Measurements from ENCODE around the gene GARIN3.

Gene GARIN3

DNA sequence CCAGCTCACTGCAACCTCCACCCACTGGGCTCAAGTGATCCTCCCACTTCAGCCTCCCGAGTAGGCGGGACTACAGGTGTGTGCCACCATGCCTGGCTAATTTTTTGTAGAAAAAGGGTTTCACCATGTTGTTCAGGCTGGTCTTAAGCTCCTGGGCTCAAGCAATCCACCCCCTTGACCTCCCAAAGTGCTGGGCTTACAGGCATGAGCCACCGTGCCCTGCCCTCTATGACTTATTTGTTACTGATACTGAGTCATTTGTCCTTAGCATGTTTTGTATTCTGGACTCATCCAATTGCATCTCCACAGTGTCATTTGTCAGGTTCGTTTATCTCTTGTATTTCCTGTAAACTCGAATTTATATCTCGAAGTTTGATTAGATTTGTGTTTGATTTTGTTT lies 11.9 kb upstream of the GARIN3 start:
- H3K79me1 ChIP-seq (ENCODE audit: low read length): no peaks in the 10 kb centered on the region
- H2AK5ac ChIP-seq (ENCODE audit: low read length): no peak overlapping the region
- H2BK120ac ChIP-seq (ENCODE audit: insufficient read depth, low read length, poor library complexity): no peak overlapping the region
- no peaks in the 10 kb centered on the region for H3K4me1 ChIP-seq (ENCODE audit: control insufficient read depth in 1 of 2, insufficient read depth in 2 of 2, low read length in 2 of 2)
- no peak overlapping the region for H3K9ac ChIP-seq (ENCODE audit: low read length)
- no peaks in the 10 kb centered on the region for H3K9me3 ChIP-seq (ENCODE audit: insufficient read depth, low read depth, low read length)
- H3K36me3 ChIP-seq (ENCODE audit: control insufficient read depth in 1 of 2, insufficient read depth in 2 of 2, low read length in 2 of 2): no peaks in the 10 kb centered on the region
- H3K14ac ChIP-seq (ENCODE audit: low read length): no peak overlapping the region
- no peaks in the 10 kb centered on the region for H3K79me2 ChIP-seq (ENCODE audit: control insufficient read depth, insufficient read depth, low read length, poor library complexity)
- no peak overlapping the region for H3K23ac ChIP-seq (ENCODE audit: low read length)
- H2BK5ac ChIP-seq (ENCODE audit: low read depth, low read length, poor library complexity): no peak overlapping the region
- H3K27me3 ChIP-seq (ENCODE audit: insufficient read depth, low read length): no peaks in the 10 kb centered on the region
- no peak overlapping the region for H3K27ac ChIP-seq (ENCODE audit: low read depth, low read length)
- H4K12ac ChIP-seq (ENCODE audit: low read depth, low read length): no peak overlapping the region
- H2BK12ac ChIP-seq (ENCODE audit: low read length): no peak overlapping the region
- no peak overlapping the region for H3K4ac ChIP-seq (ENCODE audit: low read depth, low read length)
- no peak overlapping the region for H4K8ac ChIP-seq (ENCODE audit: low read depth, low read length)
- no peak overlapping the region for H3K18ac ChIP-seq (ENCODE audit: low read length)
- no peak overlapping the region for H4K91ac ChIP-seq (ENCODE audit: low read depth, low read length)
- no peak for DNase-seq
- no peak overlapping the region for H3K4me3 ChIP-seq (ENCODE audit: low read depth, low read length)
- no peak overlapping the region for H3K4me2 ChIP-seq (ENCODE audit: low read length)
- no CpG with 5 or more reads among the region's 6 CpGs for WGBS (ENCODE audit: extremely low coverage, insufficient coverage, insufficient read length)
- no peak overlapping the region for H2AFZ ChIP-seq (ENCODE audit: insufficient read depth, low read length, poor library complexity)

- H3K4me1 ChIP-seq (ENCODE audit: control insufficient read depth in 1 of 2, insufficient read depth in 2 of 2, low read length in 2 of 2): no peaks in the 10 kb centered on the region
- no peak overlapping the region for H3K4me3 ChIP-seq (ENCODE audit: low read depth, low read length)
- no peaks in the 10 kb centered on the region for H3K27me3 ChIP-seq (ENCODE audit: insufficient read depth, low read length)
- DNase-seq: no peak
- H3K9me3 ChIP-seq (ENCODE audit: insufficient read depth, low read depth, low read length): no peaks in the 10 kb centered on the region
- no peaks in the 10 kb centered on the region for H3K36me3 ChIP-seq (ENCODE audit: control insufficient read depth in 1 of 2, insufficient read depth in 2 of 2, low read length in 2 of 2)
- H4K12ac ChIP-seq (ENCODE audit: low read depth, low read length): no peak overlapping the region
- H4K91ac ChIP-seq (ENCODE audit: low read depth, low read length): no peak overlapping the region
- no peak overlapping the region for H3K4ac ChIP-seq (ENCODE audit: low read depth, low read length)
- H2BK120ac ChIP-seq (ENCODE audit: insufficient read depth, low read length, poor library complexity): no peak overlapping the region
- H3K23ac ChIP-seq (ENCODE audit: low read length): no peak overlapping the region
- no peak overlapping the region for H2BK5ac ChIP-seq (ENCODE audit: low read depth, low read length, poor library complexity)
- H4K8ac ChIP-seq (ENCODE audit: low read depth, low read length): no peak overlapping the region
- H3K4me2 ChIP-seq (ENCODE audit: low read length): no peak overlapping the region
- no peak overlapping the region for H3K14ac ChIP-seq (ENCODE audit: low read length)
- H3K79me1 ChIP-seq (ENCODE audit: low read length): no peaks in the 10 kb centered on the region
- H3K18ac ChIP-seq (ENCODE audit: low read length): no peak overlapping the region
- no peak overlapping the region for H3K27ac ChIP-seq (ENCODE audit: low read depth, low read length)
- no CpG with 5 or more reads among the region's 8 CpGs for WGBS (ENCODE audit: extremely low coverage, insufficient coverage, insufficient read length)
- no peak overlapping the region for H2AFZ ChIP-seq (ENCODE audit: insufficient read depth, low read length, poor library complexity)
- H3K79me2 ChIP-seq (ENCODE audit: control insufficient read depth, insufficient read depth, low read length, poor library complexity): no peaks in the 10 kb centered on the region
- no peak overlapping the region for H2BK12ac ChIP-seq (ENCODE audit: low read length)
- no peak overlapping the region for H2AK5ac ChIP-seq (ENCODE audit: low read length)
- no peak overlapping the region for H3K9ac ChIP-seq (ENCODE audit: low read length)
Measured at GRCh38 chr5:157175071-157175612, 9.1 kb upstream of the GARIN3 start.

DNA sequence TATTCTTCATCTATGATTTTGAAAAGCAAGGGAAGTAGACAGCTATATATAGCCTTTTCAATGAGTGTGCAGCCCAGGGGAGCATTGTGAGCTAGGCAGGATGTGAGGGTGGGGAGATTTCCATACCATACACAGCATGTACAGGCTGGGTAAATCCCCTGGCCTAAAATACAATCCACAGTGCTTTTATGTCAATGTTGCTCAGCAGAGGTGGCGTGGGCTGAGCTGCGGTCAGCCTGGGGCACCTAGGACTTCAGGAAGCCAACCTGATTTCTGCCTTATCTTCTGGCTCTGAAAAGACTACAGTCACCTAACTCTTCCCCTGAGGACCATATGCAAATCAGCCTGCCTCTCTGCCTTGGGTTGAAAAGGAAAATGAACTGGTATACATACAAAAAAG lies 6.3 kb upstream of the GARIN3 start:
- WGBS (ENCODE audit: extremely low coverage, insufficient coverage, insufficient read length): no CpG with 5 or more reads among the region's 2 CpGs
- Histone ChIP-seq H3K4me1 (ENCODE audit: control insufficient read depth in 1 of 2, insufficient read depth in 2 of 2, low read length in 2 of 2) (no peaks in the 10 kb centered on the region), H3K79me1 (ENCODE audit: low read length) (no peaks in the 10 kb centered on the region), H2BK120ac (ENCODE audit: insufficient read depth, low read length, poor library complexity) (no peak overlapping the region), H3K4ac (ENCODE audit: low read depth, low read length) (no peak overlapping the region), H3K4me3 (ENCODE audit: low read depth, low read length) (no peak overlapping the region), H2BK12ac (ENCODE audit: low read length) (no peak overlapping the region), H3K18ac (ENCODE audit: low read length) (no peak overlapping the region), H3K36me3 (ENCODE audit: control insufficient read depth in 1 of 2, insufficient read depth in 2 of 2, low read length in 2 of 2) (no peaks in the 10 kb centered on the region), H2AK5ac (ENCODE audit: low read length) (no peak overlapping the region), H3K4me2 (ENCODE audit: low read length) (no peak overlapping the region), H2BK5ac (ENCODE audit: low read depth, low read length, poor library complexity) (no peak overlapping the region), H4K91ac (ENCODE audit: low read depth, low read length) (no peak overlapping the region), H3K14ac (ENCODE audit: low read length) (no peak overlapping the region), H3K9me3 (ENCODE audit: insufficient read depth, low read depth, low read length) (no peaks in the 10 kb centered on the region), H4K8ac (ENCODE audit: low read depth, low read length) (no peak overlapping the region), H3K27ac (ENCODE audit: low read depth, low read length) (no peak overlapping the region), H4K12ac (ENCODE audit: low read depth, low read length) (no peak overlapping the region), H2AFZ (ENCODE audit: insufficient read depth, low read length, poor library complexity) (no peak overlapping the region), H3K9ac (ENCODE audit: low read length) (no peak overlapping the region), H3K23ac (ENCODE audit: low read length) (no peak overlapping the region), H3K79me2 (ENCODE audit: control insufficient read depth, insufficient read depth, low read length, poor library complexity) (no peaks in the 10 kb centered on the region), H3K27me3 (ENCODE audit: insufficient read depth, low read length) (no peaks in the 10 kb centered on the region)
- no peak for DNase-seq

GRCh38 chr5:157168286-157168685 lies 2.2 kb upstream of the GARIN3 start:
- WGBS (ENCODE audit: extremely low coverage, insufficient coverage, insufficient read length): no CpG with 5 or more reads among the region's 5 CpGs
- no peaks in the 10 kb centered on the region for H3K79me1 ChIP-seq (ENCODE audit: low read length)
- no peak overlapping the region for H3K4me3 ChIP-seq (ENCODE audit: low read depth, low read length)
- H4K91ac ChIP-seq (ENCODE audit: low read depth, low read length): no peak overlapping the region
- H3K27me3 ChIP-seq (ENCODE audit: insufficient read depth, low read length): no peaks in the 10 kb centered on the region
- no peaks in the 10 kb centered on the region for H3K36me3 ChIP-seq (ENCODE audit: control insufficient read depth in 1 of 2, insufficient read depth in 2 of 2, low read length in 2 of 2)
- H4K8ac ChIP-seq (ENCODE audit: low read depth, low read length): no peak overlapping the region
- H3K14ac ChIP-seq (ENCODE audit: low read length): no peak overlapping the region
- H3K4me2 ChIP-seq (ENCODE audit: low read length): no peak overlapping the region
- H4K12ac ChIP-seq (ENCODE audit: low read depth, low read length): no peak overlapping the region
- no peak overlapping the region for H2AFZ ChIP-seq (ENCODE audit: insufficient read depth, low read length, poor library complexity)
- no peak overlapping the region for H3K23ac ChIP-seq (ENCODE audit: low read length)
- no peak overlapping the region for H2BK12ac ChIP-seq (ENCODE audit: low read length)
- H2BK5ac ChIP-seq (ENCODE audit: low read depth, low read length, poor library complexity): no peak overlapping the region
- no peak overlapping the region for H3K9ac ChIP-seq (ENCODE audit: low read length)
- H2AK5ac ChIP-seq (ENCODE audit: low read length): no peak overlapping the region
- no peak overlapping the region for H3K27ac ChIP-seq (ENCODE audit: low read depth, low read length)
- no peak overlapping the region for H3K18ac ChIP-seq (ENCODE audit: low read length)
- H3K9me3 ChIP-seq (ENCODE audit: insufficient read depth, low read depth, low read length): no peaks in the 10 kb centered on the region
- H3K4ac ChIP-seq (ENCODE audit: low read depth, low read length): no peak overlapping the region
- H3K4me1 ChIP-seq (ENCODE audit: control insufficient read depth in 1 of 2, insufficient read depth in 2 of 2, low read length in 2 of 2): no peaks in the 10 kb centered on the region
- H2BK120ac ChIP-seq (ENCODE audit: insufficient read depth, low read length, poor library complexity): no peak overlapping the region
- no peaks in the 10 kb centered on the region for H3K79me2 ChIP-seq (ENCODE audit: control insufficient read depth, insufficient read depth, low read length, poor library complexity)
- DNase-seq: no peak
